NCI-H460 (cell line): Measurements from ENCODE around the gene CALHM5. TPM values are rescaled to one million over a fixed set of nuclear protein-coding genes. Genes with fewer than 3 reads are reported as not detected.

Experiments
- total RNA-seq: library from RNA; depleted of rRNA; stranded (reverse); fragments of >200 nt; shearing (Covaris generic); gene quantifications from 2 replicates; pipeline ENCODE4 v1.2.3, GENCODE V29; 2014; rRNA removed

The CALHM5 gene
- total RNA-seq, 1 experiment from 2014 or later, result 0.05 TPM

Other genes starting within 250 kb of the CALHM5 start
- gene TSPYL1, start 231.7 kb upstream of the CALHM5 start, total RNA-seq, result 32.3 and 34.6 TPM in 2 replicates
- gene DSE, start 140.7 kb upstream of the CALHM5 start, total RNA-seq, result 8.2 TPM in 2 replicates
- 0.45 TPM in 1 of 2 replicates, not detected in the other for gene CALHM6, start 50.3 kb upstream of the CALHM5 start, total RNA-seq
- not detected in 2 replicates for gene TRAPPC3L, start 34.0 kb downstream of the CALHM5 start, total RNA-seq
- gene CALHM4, start 42.1 kb downstream of the CALHM5 start, total RNA-seq, result not detected in 2 replicates
- gene RWDD1, start 59.9 kb downstream of the CALHM5 start, total RNA-seq, result 40.1 and 46.0 TPM in 2 replicates
- gene RSPH4A, start 104.8 kb downstream of the CALHM5 start, total RNA-seq, result not detected in 2 replicates
- gene ZUP1, start 157.1 kb downstream of the CALHM5 start, total RNA-seq, result 9.9 and 11.8 TPM in 2 replicates
- 5.3 and 6.1 TPM in 2 replicates for gene KPNA5, start 169.6 kb downstream of the CALHM5 start, total RNA-seq